HG03520 (cell line): ENCODE measurements around the gene TRIO.

Experiments
- ATAC-seq: cut with Tn5 transposase; IDR thresholded peaks from one replicate; pipeline ENCODE4 v1.9.1; 2021; ENCODE audit warnings: mild to moderate bottlenecking, moderate library complexity; ENCODE audit not compliant: unreplicated experiment

Gene TRIO

GRCh38 chr5:14343376-14343775, 200.2 kb downstream of the TRIO start:
- no peak for ATAC-seq

GRCh38 chr5:14347522-14347921, 204.4 kb downstream of the TRIO start:
- no peak for ATAC-seq

- no peak for ATAC-seq
Observed at GRCh38 chr5:14348142-14348541, 205.0 kb downstream of the TRIO start.

- no peak for ATAC-seq
Observed at GRCh38 chr5:14349029-14349428, 205.9 kb downstream of the TRIO start.

GRCh38 chr5:14351086-14351661, 208.0 kb downstream of the TRIO start:
- no peak for ATAC-seq

- ATAC-seq = peak; percentile 94
Observed at GRCh38 chr5:14351845-14352712, 208.9 kb downstream of the TRIO start.

GRCh38 chr5:14353726-14354474, 210.8 kb downstream of the TRIO start:
- no peak for ATAC-seq

- no peak for ATAC-seq
Observed at GRCh38 chr5:14355391-14355790, 212.2 kb downstream of the TRIO start.

- ATAC-seq = no peak
Observed at GRCh38 chr5:14356305-14356704, 213.2 kb downstream of the TRIO start.

- ATAC-seq = no peak
Observed at GRCh38 chr5:14357441-14357840, 214.3 kb downstream of the TRIO start.

GRCh38 chr5:14357851-14358250, 214.7 kb downstream of the TRIO start:
- ATAC-seq = no peak

- no peak for ATAC-seq
Observed at GRCh38 chr5:14358536-14358935, 215.4 kb downstream of the TRIO start.

- no peak for ATAC-seq
Observed at GRCh38 chr5:14359069-14360043, 216.2 kb downstream of the TRIO start.

- ATAC-seq = no peak
Observed at GRCh38 chr5:14362491-14362890, 219.3 kb downstream of the TRIO start.

- no peak for ATAC-seq
Observed at GRCh38 chr5:14364096-14364495, 221.0 kb downstream of the TRIO start.

GRCh38 chr5:14364576-14365472, 221.7 kb downstream of the TRIO start:
- no peak for ATAC-seq

- no peak for ATAC-seq
Observed at GRCh38 chr5:14365831-14366430, 222.8 kb downstream of the TRIO start.

- no peak for ATAC-seq
Observed at GRCh38 chr5:14366763-14367162, 223.6 kb downstream of the TRIO start.

GRCh38 chr5:14367364-14367763, 224.2 kb downstream of the TRIO start:
- no peak for ATAC-seq
